HG03095 (cell line): ENCODE results near the gene GLDN.
A peak's percentile ranks its signal among the peaks of the same experiment; 100 is the strongest.

Experiments used
- ATAC-seq: cut with Tn5 transposase; IDR thresholded peaks from one replicate; pipeline ENCODE4 v1.9.1; 2021; ENCODE audit warnings: moderate library complexity; ENCODE audit not compliant: unreplicated experiment

Gene GLDN

GRCh38 chr15:51322621-51323296 is 18.7 kb upstream of the GLDN start:
- no peak for ATAC-seq

- ATAC-seq, result no peak
Measured at GRCh38 chr15:51323749-51324148, 17.7 kb upstream of the GLDN start.

DNA sequence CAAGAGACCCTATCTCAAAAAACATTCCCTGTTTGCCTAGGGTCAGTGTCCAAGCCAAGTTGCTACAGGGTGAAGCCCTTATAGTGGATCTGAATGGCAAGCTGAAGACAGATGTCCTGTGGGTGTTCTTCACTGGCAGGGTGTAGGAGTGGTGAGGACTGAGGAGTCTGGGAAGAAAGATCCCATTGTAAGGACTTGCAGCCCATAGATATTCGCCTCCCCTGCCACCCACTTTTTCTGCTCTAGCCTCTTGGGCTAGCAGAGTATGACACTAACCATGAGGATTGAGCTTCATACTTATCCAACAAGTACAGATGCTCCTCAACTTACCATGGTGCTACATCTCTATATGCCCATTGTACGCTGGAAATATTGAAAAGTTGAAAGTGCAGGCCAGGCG is 16.3 kb upstream of the GLDN start:
- ATAC-seq, result no peak

DNA sequence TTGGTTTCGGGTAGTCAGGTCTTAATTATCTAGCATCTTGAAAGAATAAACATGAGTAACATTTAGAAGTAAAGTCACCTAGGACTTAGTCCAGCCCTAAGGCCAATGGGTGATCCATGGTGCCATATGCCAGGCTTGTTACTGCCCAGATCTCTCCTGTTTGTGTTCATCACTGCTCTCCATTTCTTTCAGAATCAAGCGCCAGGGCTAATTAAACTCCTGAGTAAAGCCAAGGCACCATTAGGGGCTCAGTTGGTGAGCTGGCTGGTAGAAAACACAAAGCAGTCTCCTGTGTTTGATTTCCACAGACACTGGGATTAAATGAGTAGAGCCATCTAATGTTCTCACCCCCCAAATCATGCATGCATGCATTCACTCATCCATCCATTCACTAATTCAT is 14.4 kb upstream of the GLDN start:
- ATAC-seq, result no peak

- no peak for ATAC-seq
Measured at GRCh38 chr15:51328926-51329325, 12.5 kb upstream of the GLDN start.

- no peak for ATAC-seq
Measured at GRCh38 chr15:51331141-51331540, 10.3 kb upstream of the GLDN start.

DNA sequence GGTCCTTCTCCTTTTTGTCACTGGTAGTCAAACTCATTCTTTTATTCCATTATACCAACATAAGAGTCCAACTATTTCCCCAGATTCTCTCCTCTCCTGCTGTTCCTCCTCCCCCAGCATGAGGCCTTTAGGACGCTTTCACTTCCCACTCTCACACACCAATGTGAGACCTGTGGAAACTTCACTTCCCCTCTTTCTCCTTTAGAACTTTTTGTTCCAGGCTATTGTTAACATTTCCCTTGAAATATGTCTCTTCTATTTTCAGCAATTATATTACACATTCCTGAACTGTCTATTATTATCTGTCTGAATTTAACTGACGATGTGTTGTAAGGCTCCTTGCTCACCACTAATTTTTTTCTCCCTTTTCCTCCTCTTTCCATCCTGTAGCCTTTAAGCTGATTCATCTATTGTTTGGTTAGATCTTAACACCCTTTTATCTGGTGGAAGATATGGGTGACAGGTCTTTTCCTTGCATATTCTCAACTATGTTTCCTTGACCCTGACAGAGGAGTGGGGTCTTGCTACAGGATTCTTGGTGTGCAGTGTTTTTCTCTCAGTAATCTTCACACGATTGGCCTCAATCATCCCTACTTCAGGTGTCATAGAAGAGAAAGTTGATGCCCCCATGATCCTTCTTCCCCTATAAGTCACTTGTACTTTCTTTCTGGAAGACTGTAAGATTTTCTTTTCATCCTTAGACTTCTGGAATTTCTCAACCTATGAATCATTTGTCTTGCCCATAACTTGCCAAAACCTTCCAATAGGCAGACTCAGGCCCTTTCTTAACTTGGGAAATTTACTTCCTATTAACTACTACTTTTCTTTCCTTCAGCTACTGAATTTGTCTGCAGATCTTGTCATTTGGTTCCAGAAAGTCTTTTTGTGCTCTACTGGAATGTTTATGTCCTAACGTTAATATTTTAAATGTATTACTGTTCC is 9.0 kb upstream of the GLDN start:
- ATAC-seq, result no peak

DNA sequence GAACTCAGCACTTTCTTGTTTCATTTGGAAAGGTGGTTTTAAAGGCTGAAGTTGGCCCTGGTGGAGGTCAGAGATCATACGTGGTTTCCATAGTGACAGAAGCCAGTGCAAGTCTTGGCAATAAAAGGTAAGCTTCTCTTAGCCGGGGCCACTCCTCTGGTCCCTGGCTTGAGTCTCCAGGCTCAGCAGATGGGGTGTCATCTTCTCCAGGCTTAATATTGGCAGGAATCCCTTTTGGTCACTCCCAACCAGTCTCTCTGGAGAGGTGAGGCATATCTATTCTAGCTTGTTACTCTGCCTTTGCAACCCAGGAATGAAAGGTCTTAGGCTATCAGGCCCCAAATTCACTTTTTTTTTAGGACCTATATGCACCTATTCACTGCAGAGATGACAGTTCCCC is 7.9 kb upstream of the GLDN start:
- no peak for ATAC-seq

GRCh38 chr15:51334011-51334451 is 7.4 kb upstream of the GLDN start:
- ATAC-seq, result no peak

- no peak for ATAC-seq
Measured at GRCh38 chr15:51335087-51335486, 6.4 kb upstream of the GLDN start.

DNA sequence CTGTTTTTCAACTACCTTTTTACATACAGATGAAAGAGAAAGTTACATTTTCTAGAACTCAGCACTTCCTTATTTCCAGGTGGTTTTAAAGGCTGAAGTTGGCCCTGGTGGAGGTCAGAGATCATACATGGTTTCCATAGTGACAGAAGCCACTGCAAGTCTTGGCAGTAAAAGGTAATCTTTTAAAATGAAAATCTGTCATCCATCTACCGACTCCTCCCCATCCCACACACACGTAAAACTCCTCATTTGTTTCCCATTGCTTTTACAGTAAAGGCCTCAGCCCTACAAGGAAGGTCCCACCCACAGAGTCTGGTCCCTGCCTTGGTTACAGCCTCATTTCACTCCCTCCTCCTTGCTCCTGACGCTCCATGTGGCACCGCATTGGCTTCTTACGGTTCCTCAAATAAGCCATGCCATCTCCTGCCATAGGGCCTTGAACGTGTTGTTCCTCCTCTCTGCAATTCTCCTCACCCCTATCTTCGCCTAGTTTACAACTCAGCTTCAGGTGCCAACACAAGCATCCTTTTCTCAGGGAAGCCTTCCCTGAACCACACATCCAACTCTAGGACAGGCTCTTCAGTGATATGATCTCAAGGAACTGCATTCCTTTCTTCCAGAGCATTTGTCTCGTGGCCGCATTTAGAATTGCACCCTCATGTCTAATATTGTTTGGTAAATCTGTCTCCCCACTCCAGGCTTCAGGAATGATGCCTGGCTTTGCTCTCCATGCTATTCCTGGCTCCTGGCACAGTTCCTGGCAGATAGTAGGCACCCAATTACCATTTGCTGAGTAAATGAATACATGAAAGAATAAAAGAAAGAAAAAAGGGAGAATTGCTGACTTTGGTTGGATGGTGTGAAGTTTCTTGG is 5.7 kb upstream of the GLDN start:
- ATAC-seq, result peak; percentile 76

DNA sequence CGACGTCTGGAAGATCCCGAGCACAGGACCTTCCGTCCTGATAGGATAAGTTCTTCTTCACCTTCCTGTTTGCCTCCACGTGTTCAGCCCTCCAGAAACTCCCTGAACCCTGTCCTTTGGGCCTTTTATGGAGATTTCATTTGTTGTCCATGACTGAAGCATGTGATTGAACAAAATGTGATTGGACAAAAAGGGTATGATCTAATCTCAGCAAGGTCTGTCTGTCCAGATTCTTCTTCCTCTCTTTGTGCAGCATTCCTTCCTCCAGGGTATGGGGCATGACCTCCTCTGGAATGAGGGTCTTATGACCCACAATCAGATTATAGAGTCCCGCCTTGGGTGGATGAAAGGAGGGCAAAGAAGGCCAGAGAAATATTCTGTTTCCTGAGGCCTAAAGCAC is 3.0 kb upstream of the GLDN start, which contains the start of gene CYP19A1:
TSS of gene CYP19A1 (minus strand) at position 101 of the 400 bp plus-strand sequence. CDS start 95,684 bp downstream, outside the sequence.
- ATAC-seq, result no peak

DNA sequence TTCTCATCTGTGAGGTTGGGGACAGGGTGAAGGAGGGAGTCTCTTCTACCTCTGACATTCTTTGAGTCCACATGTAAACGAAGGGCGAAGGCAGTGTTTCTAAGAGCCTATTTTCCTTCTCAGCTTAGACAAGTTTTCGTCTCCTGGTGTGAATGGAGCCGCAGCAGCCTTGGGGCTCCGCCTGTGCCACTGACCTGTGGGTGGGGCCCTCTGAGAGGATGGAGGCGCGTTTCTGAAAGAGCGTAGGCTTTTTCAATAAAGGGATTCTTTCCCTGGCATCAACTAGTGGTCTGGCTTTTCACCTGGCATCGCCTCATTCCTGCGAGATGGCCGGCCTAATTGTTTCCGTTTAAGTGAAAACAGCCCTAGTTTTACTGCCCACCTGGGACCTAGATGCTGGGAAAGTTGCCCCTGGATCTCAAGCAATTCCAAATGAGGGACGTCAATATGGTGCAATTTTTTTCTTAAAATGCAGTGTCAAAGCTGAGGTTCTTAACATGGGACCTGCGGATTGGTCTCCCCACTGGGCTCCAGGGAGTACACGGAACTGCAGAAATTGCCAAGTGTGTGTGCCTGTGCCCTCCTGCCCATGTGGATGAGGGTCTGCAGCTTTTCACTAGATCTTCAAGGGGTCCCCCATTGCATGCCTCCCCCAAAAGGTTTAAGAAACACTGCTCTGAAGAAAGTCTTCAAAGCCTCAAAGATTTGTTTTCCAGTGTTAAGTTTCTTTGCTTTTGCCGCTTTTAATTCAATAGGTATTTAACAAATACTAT is 958 bp downstream of the GLDN start:
- ATAC-seq, result no peak

DNA sequence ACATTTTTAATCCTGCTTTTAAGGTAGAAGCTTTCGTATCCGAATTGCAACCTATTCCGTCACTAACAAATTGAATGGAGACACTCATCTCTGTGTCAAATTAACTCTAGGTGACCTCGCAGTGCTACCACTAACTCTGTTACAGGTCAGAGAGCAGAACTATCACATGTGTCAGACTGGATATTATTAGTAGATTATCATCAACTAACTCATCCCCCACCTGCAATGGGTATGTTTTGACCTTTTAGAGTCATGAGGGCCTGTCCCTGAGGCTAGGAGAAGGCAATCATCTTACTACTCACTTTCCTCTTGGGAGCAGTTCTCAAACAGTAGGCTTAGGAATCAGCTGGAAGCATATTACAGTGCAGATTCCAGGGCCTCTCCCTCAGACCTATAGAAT is 2.0 kb downstream of the GLDN start:
- no peak for ATAC-seq

GRCh38 chr15:51346136-51346535 is 4.7 kb downstream of the GLDN start:
- no peak for ATAC-seq

DNA sequence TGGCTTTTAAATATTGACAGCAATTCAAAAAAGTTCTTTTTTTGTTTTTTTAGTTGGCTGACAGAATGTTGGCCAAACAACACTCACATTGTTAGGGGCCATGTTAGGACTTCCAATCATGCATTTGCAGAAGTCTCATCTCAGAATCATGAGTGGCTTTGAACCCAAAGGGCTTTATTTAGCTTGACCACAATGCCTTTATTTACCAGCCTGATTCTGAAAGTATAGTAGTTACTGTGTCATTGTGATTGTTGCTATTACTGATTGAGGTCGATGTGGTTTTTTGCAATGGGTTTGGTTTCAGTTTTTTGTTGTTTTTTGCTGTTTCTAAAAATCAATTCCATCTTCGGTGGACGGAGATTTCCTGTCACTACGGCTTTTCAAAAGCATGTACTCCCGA is 7.2 kb downstream of the GLDN start:
- ATAC-seq, result peak; percentile 95

DNA sequence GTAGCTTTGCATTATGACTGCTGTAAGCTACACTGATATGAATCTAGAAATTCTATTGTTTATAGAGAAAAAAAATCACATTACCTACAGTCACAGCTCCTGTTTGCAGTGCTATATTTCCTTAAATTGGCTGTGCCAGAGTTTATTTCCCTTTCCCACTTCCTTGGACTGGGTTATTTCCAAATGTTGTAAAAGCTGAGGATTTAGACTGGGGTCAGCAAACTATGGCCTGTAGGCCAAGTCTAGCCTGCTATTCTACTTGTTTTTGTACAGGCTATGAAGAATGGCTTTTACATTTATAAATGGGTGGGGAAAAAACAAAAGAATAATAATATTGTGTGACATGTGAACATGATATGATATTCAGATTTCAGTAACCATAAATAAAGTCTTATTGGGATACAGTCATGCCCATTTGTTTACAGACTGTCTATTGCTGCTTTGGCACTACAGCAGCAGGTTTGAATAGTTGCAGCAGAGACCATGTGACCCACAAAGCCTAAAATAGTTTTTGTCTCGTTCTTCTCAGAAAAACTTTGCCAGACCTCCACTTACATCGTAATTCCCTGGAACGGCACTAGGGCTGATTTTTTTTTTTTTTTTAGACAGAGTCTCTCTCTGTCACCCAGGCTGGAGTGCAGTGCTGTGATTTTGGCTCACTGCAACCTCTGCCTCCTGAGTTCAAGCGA is 7.8 kb downstream of the GLDN start:
- no peak for ATAC-seq

GRCh38 chr15:51350723-51351122 is 9.3 kb downstream of the GLDN start:
- no peak for ATAC-seq

DNA sequence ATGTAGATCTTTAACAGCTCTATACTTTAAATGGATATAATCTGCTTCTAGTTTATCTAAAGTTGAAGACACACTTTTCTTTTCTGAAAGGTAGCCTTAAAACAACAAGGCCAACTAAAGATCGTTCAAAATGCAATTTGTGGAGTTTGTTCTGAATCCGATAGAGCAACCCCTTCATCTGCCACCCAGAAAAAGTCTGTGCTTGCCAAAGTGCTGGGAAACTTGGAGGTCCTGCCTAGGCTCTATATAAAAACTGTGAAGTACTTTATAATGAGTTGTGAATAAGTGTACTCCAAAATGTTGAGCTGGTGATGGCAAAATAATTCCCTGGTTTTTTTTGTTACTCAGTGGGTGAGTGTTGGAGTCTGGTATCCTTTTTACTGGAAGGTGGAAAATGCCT is 12.5 kb downstream of the GLDN start:
- no peak for ATAC-seq

DNA sequence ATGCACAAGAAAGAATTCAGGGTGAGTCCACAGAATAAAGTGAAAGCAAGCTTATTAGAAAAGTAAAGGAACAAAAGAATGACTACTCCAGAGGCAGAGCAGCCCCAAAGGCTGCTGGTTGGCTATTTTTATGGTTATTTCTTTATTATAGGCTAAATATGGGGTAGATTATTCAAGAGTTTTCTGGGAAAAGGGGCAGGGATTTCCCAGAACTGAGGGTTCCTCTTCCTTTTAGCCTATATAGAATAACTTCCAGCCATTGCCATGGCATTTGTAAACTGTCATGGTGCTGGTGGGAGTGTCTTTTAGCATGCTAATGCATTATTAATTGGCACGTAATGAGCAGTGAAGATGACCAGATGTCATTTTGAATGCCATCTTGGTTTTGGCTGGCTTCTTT is 13.6 kb downstream of the GLDN start:
- ATAC-seq, result no peak
